Measurements from ENCODE around the gene PCSK5. TPM values are rescaled to one million over a fixed set of nuclear protein-coding genes. Genes with fewer than 3 reads are reported as not detected.
A peak's percentile ranks its signal among the peaks of the same experiment; 100 is the strongest.

Gene PCSK5
- total RNA-seq, 2 experiments from 2014 or later: 0.76 TPM; not detected in 1

GRCh38 chr9:76403352-76403751 lies 512.9 kb downstream of the PCSK5 start:
- H3K9me2 ChIP-seq (ENCODE audit: insufficient read depth, low read length): no peaks in the 10 kb centered on the region
- peaks cover 46% of the 10 kb centered on the region for H3K4me1 ChIP-seq (ENCODE audit: insufficient read depth, low read length, poor library complexity, severe bottlenecking)
- no peaks in the 10 kb centered on the region for H3K36me3 ChIP-seq (ENCODE audit: insufficient read depth, low read length)
- DNase-seq (ENCODE audit: low spot score): peak; percentile 68
- H2AFZ ChIP-seq (ENCODE audit: low read length): peak overlapping the region; percentile 90
- ChIA-PET CTCF (ENCODE audit: unreplicated experiment) (no interaction called here), POLR2A (interaction anchor here (0.6 to 2.4 kb wide), 4 partner anchors 8 to 226 kb away, joined by 3 to 12 read pairs (median 6); partner anchors contain the start of gene RFK)
- no TSS peak for BruUV-seq (replicated peaks)
- intact Hi-C loops (cut with micrococcal nuclease; ENCODE audit: unreplicated experiment): loop anchor here (2.0 to 5.0 kb wide), 3 partner anchors 239 to 301 kb away; no protein-coding TSS in a partner anchor
- no peaks in the 10 kb centered on the region for H3K9me3 ChIP-seq (ENCODE audit: low read length)
- H3K79me2 ChIP-seq (ENCODE audit: insufficient read depth, low read depth, low read length): no peaks in the 10 kb centered on the region
- no peaks in the 10 kb centered on the region for H4K20me1 ChIP-seq (ENCODE audit: insufficient read depth, low read length)
- H3K27ac ChIP-seq (ENCODE audit: low read depth, low read length, poor library complexity, severe bottlenecking): peak overlapping the region; percentile 23
- peak overlapping the region; percentile 6 for H3K4me3 ChIP-seq (ENCODE audit: low read depth, low read length, poor library complexity, severe bottlenecking)
- TF ChIP-seq EZH2phosphoT487 (IDR thresholded peaks at IDR 0.05; ENCODE audit: borderline replicate concordance, low read depth, low read length): no peak
- peak; percentile 86 for TF ChIP-seq CTCF (conservative IDR thresholded peaks at IDR 0.05; ENCODE audit: low read length)
- H3K4me2 ChIP-seq (ENCODE audit: low read length): peak overlapping the region; percentile 55

- Histone ChIP-seq H2AFZ (ENCODE audit: low read length) (no peak overlapping the region), H4K20me1 (ENCODE audit: insufficient read depth, low read length) (no peaks in the 10 kb centered on the region), H3K36me3 (ENCODE audit: insufficient read depth, low read length) (no peaks in the 10 kb centered on the region), H3K4me2 (ENCODE audit: low read length) (no peak overlapping the region), H3K79me2 (ENCODE audit: insufficient read depth, low read depth, low read length) (no peaks in the 10 kb centered on the region), H3K27ac (ENCODE audit: low read depth, low read length, poor library complexity, severe bottlenecking) (no peak overlapping the region), H3K9me2 (ENCODE audit: insufficient read depth, low read length) (no peaks in the 10 kb centered on the region), H3K4me3 (ENCODE audit: low read depth, low read length, poor library complexity, severe bottlenecking) (no peak overlapping the region), H3K4me1 (ENCODE audit: insufficient read depth, low read length, poor library complexity, severe bottlenecking) (peaks cover 56% of the 10 kb centered on the region), H3K9me3 (ENCODE audit: low read length) (no peaks in the 10 kb centered on the region)
- TF ChIP-seq EZH2phosphoT487 (IDR thresholded peaks at IDR 0.05; ENCODE audit: borderline replicate concordance, low read depth, low read length): no peak
- TF ChIP-seq CTCF (conservative IDR thresholded peaks at IDR 0.05; ENCODE audit: low read length): no peak
- no TSS peak for BruUV-seq (replicated peaks)
- ChIA-PET CTCF (ENCODE audit: unreplicated experiment) (no interaction called here), POLR2A (interaction anchor here (0.5 to 1.5 kb wide), 8 partner anchors 8 to 353 kb away, joined by 3 to 12 read pairs (median 3); partner anchors contain the start of gene RFK)
- DNase-seq (ENCODE audit: low spot score): no peak
- intact Hi-C loops (cut with micrococcal nuclease; ENCODE audit: unreplicated experiment): loop anchor here (5.0 kb wide), 1 partner anchor 238 kb away; no protein-coding TSS in a partner anchor
Observed at GRCh38 chr9:76404401-76404800, 513.9 kb downstream of the PCSK5 start.

GRCh38 chr9:76405340-76405739 lies 514.9 kb downstream of the PCSK5 start:
- Histone ChIP-seq H2AFZ (ENCODE audit: low read length) (peak overlapping the region; percentile 40; the same call in 1 of the 2 replicates), H3K4me3 (ENCODE audit: low read depth, low read length, poor library complexity, severe bottlenecking) (no peak overlapping the region), H3K36me3 (ENCODE audit: insufficient read depth, low read length) (no peaks in the 10 kb centered on the region), H3K79me2 (ENCODE audit: insufficient read depth, low read depth, low read length) (no peaks in the 10 kb centered on the region), H4K20me1 (ENCODE audit: insufficient read depth, low read length) (no peaks in the 10 kb centered on the region), H3K4me1 (ENCODE audit: insufficient read depth, low read length, poor library complexity, severe bottlenecking) (peaks cover 57% of the 10 kb centered on the region), H3K4me2 (ENCODE audit: low read length) (no peak overlapping the region), H3K9me3 (ENCODE audit: low read length) (no peaks in the 10 kb centered on the region), H3K27ac (ENCODE audit: low read depth, low read length, poor library complexity, severe bottlenecking) (no peak overlapping the region), H3K9me2 (ENCODE audit: insufficient read depth, low read length) (no peaks in the 10 kb centered on the region)
- no TSS peak for BruUV-seq (replicated peaks)
- ChIA-PET CTCF (ENCODE audit: unreplicated experiment) (no interaction called here), POLR2A (interaction anchor here (1.5 kb wide), 1 partner anchor 11 kb away, joined by 12 read pairs; the partner anchor contains the start of gene RFK)
- intact Hi-C loops (cut with micrococcal nuclease; ENCODE audit: unreplicated experiment): no loop called here
- no peak for DNase-seq (ENCODE audit: low spot score)
- no peak for TF ChIP-seq EZH2phosphoT487 (IDR thresholded peaks at IDR 0.05; ENCODE audit: borderline replicate concordance, low read depth, low read length)
- TF ChIP-seq CTCF (conservative IDR thresholded peaks at IDR 0.05; ENCODE audit: low read length): no peak

Data from OCI-LY7 (cell line).